ENCODE results near the gene PDZD7.

Gene PDZD7

GRCh38 chr10:100984672-100985177, 46.2 kb downstream of the PDZD7 start:
- Histone ChIP-seq H3K4me2 (ENCODE audit: low read length) (no peak overlapping the region), H3K9me3 (ENCODE audit: control insufficient read depth, insufficient read depth, low read length) (no peaks in the 10 kb centered on the region), H3K27ac (ENCODE audit: low read depth, low read length) (no peak overlapping the region), H3K36me3 (ENCODE audit: control insufficient read depth, low read length) (peaks cover 27% of the 10 kb centered on the region), H3K27me3 (ENCODE audit: control insufficient read depth, low read length) (no peaks in the 10 kb centered on the region), H4K20me1 (ENCODE audit: control insufficient read depth, insufficient read depth, low read depth, low read length) (peaks cover 6% of the 10 kb centered on the region; the same call in 1 of the 2 replicates), H3F3A (ENCODE audit: control insufficient read depth, insufficient read depth) (no peaks in the 10 kb centered on the region), H3K79me2 (ENCODE audit: control insufficient read depth, low read length) (peaks cover 43% of the 10 kb centered on the region), H3K4me1 (ENCODE audit: control insufficient read depth, low read length) (peaks cover 27% of the 10 kb centered on the region), H3K9me2 (replicated peaks; ENCODE audit: control insufficient read depth, low read length) (no peaks in the 10 kb centered on the region), H3K4me3 (ENCODE audit: low read length) (no peak overlapping the region)
- TF ChIP-seq EZH2phosphoT487 (IDR thresholded peaks at IDR 0.05; ENCODE audit: borderline replicate concordance, low read length) (no peak), CTCF (IDR thresholded peaks at IDR 0.05; ENCODE audit: low read depth, low read length, poor library complexity, severe bottlenecking) (no peak)

GRCh38 chr10:100983868-100984671, 46.9 kb downstream of the PDZD7 start:
- H3K4me3 ChIP-seq (ENCODE audit: low read length): no peak overlapping the region
- no peaks in the 10 kb centered on the region for H3K27me3 ChIP-seq (ENCODE audit: control insufficient read depth, low read length)
- peaks cover 21% of the 10 kb centered on the region for H3K36me3 ChIP-seq (ENCODE audit: control insufficient read depth, low read length)
- no peak overlapping the region for H3K4me2 ChIP-seq (ENCODE audit: low read length)
- H4K20me1 ChIP-seq (ENCODE audit: control insufficient read depth, insufficient read depth, low read depth, low read length): peaks cover 3% of the 10 kb centered on the region; the same call in 1 of the 2 replicates
- H3K27ac ChIP-seq (ENCODE audit: low read depth, low read length): no peak overlapping the region
- H3K9me3 ChIP-seq (ENCODE audit: control insufficient read depth, insufficient read depth, low read length): no peaks in the 10 kb centered on the region
- H3F3A ChIP-seq (ENCODE audit: control insufficient read depth, insufficient read depth): no peaks in the 10 kb centered on the region
- TF ChIP-seq EZH2phosphoT487 (IDR thresholded peaks at IDR 0.05; ENCODE audit: borderline replicate concordance, low read length) (no peak), CTCF (IDR thresholded peaks at IDR 0.05; ENCODE audit: low read depth, low read length, poor library complexity, severe bottlenecking) (no peak)
- peaks cover 20% of the 10 kb centered on the region for H3K4me1 ChIP-seq (ENCODE audit: control insufficient read depth, low read length)
- H3K79me2 ChIP-seq (ENCODE audit: control insufficient read depth, low read length): peaks cover 37% of the 10 kb centered on the region
- H3K9me2 ChIP-seq (replicated peaks; ENCODE audit: control insufficient read depth, low read length): no peaks in the 10 kb centered on the region

- peaks cover 3% of the 10 kb centered on the region; the same call in 1 of the 2 replicates for H4K20me1 ChIP-seq (ENCODE audit: control insufficient read depth, insufficient read depth, low read depth, low read length)
- H3K4me2 ChIP-seq (ENCODE audit: low read length): no peak overlapping the region
- H3K27me3 ChIP-seq (ENCODE audit: control insufficient read depth, low read length): no peaks in the 10 kb centered on the region
- peaks cover 11% of the 10 kb centered on the region for H3K4me1 ChIP-seq (ENCODE audit: control insufficient read depth, low read length)
- no peaks in the 10 kb centered on the region for H3K9me2 ChIP-seq (replicated peaks; ENCODE audit: control insufficient read depth, low read length)
- no peak overlapping the region for H3K27ac ChIP-seq (ENCODE audit: low read depth, low read length)
- peaks cover 12% of the 10 kb centered on the region for H3K36me3 ChIP-seq (ENCODE audit: control insufficient read depth, low read length)
- TF ChIP-seq EZH2phosphoT487 (IDR thresholded peaks at IDR 0.05; ENCODE audit: borderline replicate concordance, low read length): no peak
- peaks cover 28% of the 10 kb centered on the region for H3K79me2 ChIP-seq (ENCODE audit: control insufficient read depth, low read length)
- no peaks in the 10 kb centered on the region for H3K9me3 ChIP-seq (ENCODE audit: control insufficient read depth, insufficient read depth, low read length)
- H3F3A ChIP-seq (ENCODE audit: control insufficient read depth, insufficient read depth): no peaks in the 10 kb centered on the region
- no peak overlapping the region for H3K4me3 ChIP-seq (ENCODE audit: low read length)
Measured at GRCh38 chr10:100982916-100983830, 47.8 kb downstream of the PDZD7 start.
